GM21447 (cell line): ENCODE measurements around the gene ENDOV.

Source experiments
- ATAC-seq: cut with Tn5 transposase; IDR thresholded peaks from one replicate; pipeline ENCODE4 v1.9.1; 2021; ENCODE audit not compliant: unreplicated experiment

Gene ENDOV

DNA sequence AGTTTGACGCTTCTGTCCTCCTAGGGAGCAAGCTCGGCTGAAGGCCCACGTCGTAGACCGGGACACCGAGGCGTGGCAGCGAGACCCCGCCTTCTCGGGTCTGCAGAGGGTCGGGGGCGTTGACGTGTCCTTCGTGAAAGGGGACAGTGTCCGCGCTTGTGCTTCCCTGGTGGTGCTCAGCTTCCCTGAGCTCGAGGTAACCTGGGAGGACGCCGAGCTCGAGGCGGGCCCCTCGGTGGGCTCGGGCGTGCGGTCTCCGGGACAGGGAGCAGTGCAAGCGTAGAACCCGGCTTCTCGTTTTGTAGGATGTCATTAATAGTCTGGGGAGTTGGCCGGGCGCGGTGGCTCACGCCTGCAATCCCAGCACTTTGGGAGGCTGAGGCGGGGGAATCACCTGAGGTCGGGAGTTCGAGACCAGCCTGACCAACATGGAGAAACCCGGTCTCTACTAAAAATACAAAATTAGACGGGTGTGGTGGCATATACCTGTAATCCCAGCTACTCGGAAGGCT is 715 bp downstream of the ENDOV start:
- ATAC-seq, result no peak

DNA sequence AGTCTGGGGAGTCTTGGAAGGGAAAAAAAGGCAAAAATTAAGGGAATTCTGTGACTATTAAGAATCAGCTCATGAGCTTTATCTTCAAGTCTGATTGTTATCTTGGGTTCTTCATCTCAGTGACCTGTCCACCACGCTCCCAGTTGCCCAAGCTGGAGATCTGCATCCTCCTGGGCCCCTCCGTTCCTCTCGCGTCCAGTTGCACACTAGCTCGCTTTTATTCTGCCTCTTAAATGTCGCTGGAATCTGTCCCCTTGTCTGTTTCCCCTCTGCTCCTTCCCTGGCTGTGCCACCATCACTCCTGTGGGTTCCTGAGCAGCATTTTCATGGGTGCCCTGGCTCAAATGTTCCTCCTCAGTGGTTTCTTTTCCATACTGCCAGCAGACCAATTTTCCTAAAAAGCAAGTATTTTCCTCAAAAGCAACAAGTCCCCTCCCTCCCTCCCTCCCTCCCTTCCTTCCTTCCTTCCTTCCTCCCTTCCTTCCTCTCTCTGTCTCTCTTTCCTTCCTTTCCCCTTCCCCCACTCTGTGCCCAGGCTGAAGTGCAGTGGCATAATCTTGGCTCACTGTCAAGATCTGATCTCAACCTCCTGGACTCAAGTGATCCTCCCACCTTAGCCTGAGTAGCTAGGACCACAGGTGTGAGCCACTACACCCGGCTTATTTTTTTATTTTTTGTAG is 1.4 kb downstream of the ENDOV start:
- no peak for ATAC-seq

DNA sequence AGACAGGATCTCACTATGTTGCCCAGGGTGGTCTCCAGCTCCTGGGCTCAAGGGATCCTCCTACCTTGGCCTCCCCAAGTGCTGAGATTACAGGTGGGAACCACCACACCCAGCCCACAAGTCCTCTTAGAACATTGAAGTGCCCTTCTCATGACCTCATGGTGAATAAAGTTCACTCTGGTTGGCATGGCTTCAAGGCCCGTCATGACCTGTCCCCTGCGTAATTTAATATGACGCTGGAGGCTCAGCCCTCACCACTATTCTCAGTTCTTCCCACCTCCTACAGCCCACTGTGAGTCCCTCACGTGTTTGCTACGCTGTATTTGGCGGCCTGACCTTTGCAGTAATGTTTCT is 1.9 kb downstream of the ENDOV start:
- ATAC-seq, result no peak

DNA sequence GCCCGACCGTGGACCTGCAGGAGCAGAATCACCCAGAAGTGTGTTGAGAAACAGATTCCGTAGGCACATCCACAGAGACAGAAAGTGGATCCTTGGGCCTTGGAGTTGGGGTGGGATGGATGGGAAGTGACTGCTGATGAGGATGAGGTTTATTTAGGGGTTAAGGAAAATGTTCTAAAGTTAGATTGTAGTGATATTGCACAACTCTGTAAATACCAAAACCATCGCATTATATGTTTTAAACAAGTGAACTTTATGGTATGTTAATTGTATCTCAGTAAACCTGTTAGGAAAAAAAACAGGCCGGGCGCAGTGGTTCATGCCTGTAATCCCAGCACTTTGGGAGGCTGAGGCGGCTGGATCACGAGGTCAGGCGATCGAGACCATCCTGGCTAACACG is 3.6 kb downstream of the ENDOV start:
- ATAC-seq, result no peak

DNA sequence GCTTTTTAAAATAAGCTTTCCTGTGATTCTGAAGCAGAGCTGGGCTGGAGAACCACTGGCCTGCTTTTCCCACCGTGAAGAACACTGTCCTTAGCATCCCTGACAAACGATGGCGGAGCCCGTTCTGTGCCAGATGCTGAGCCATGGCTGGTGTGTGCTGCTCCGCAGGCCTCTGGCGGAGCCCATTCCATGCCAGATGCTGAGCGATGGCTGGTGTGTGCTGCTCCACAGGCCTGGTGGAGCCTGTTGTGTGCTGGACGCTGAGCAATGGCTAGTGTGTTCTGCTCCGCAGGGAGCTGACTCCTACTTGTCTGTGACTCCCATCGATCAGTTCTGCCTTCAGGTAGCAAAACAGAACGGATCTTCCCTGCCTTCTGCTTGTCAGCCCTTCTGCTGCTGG is 4.3 kb downstream of the ENDOV start:
- ATAC-seq, result no peak

DNA sequence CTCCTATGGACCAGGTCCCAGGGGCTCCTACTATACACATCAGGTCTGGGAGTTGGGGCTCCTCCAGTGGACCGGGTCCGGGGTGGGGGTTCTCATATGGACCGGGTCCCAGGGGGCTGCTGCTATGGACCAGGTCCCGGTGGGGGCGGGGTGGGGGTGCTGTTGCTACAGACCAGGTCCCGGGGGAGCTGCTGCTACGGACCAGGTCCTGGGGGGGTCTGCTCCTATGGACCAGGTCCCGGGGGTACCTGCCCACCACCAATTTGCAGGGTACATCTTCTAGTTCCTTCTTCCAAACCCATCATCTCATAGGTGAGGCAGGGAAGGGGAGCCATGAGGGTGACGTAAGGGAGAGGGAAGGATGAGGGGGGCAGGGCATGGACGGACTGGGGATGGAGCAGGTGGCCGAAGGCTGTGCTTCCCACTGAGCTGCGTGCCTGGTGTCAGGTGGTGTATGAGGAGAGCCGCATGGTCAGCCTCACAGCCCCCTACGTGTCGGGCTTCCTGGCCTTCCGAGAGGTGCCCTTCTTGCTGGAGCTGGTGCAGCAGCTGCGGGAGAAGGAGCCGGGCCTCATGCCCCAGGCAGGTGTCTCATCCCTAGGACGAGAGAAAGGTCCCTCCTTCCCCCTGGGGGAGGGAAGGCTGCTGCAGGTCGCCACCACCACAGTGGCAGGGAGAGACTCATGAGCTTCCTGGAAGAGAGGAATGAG is 6.6 kb downstream of the ENDOV start:
- ATAC-seq, result no peak

DNA sequence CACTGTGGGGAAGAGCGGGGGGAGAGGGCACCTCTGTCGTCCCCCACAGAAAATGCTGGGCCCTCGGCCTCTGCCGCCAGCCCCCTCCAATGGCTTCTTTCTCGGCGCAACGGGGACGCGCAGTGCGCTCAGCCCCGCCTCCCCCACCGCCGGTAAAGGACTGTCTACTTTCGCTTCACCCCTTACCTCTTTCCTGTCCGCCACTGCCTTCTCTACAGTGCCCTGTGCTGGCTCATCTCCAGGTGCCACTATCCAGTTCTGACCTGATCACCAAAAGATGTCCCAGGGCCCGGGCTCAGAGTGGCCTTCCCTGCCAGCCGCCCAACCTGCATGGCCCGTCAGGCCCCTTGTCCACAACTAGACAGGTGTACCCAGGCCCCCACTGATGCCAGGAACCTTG is 7.3 kb downstream of the ENDOV start:
- no peak for ATAC-seq

DNA sequence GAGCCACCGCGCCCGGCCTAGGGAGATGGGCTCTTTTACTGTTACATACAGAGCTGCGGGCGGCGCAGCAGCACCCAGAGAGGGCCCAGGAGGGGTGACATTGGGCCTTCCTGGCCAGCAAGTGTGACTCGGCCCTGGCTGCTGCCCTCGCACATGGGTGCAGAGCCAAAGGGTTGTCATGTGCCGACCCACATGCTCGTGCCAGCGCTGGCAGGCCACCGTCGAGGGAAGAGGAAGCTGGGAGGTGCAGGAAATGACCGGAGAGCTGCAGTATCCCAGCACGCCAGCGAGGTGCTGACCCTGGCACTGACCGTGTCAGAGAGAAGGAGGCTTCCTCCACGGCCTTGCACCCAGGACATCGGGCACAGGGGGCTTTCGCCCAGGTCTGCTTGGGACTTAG is 8.0 kb downstream of the ENDOV start:
- ATAC-seq, result no peak

DNA sequence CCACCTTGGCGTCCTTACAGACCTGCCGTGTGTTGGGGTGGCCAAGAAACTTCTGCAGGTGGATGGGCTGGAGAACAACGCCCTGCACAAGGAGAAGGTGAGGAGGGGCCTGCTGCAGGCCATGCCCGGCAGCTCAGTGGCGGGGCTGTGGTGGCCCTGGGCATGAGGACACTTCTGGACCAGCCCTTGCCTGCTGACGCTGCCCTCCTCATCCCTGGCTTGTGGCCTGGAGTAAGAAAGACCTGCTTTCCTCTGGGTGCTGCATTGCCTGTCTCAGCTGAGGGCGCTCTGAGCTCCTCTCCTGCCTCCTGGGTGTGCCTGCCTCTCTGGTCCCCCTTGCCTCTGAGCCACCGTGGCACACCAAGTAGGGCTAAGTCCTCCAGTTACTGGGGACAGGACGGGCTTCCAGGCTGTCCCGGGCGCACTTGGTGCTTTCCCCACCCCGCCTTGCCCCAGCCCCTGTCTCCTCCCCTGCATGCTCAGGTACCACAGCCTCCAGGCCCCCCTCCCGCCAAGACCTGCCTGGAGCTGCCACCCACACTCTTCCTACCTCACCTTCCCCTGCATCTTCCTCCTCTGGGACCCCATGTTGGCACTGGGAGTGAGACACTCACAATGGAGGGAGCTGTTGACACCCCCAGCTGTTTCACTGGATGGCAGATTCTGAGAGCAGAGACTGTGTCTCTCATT is 8.7 kb downstream of the ENDOV start:
- ATAC-seq, result no peak

DNA sequence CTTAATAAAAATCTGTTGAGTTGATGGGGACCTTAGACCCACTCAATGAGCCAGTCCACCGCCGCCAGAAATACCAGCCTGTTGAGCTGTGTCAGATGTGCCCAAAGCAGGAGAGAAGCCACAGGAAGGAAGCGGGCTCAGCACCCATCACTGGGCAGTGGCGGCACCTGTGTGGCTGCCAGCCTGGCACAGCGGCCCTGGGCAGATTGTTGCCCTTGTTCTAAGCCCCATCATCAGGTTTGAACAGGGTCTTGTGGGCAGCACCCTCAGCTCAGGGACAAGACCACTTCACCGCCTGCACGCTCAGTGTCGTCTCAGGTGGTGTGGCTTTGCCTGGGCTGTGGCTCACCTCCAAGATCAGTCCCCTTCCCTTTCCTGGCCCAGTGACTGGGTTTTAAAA is 9.3 kb downstream of the ENDOV start:
- no peak for ATAC-seq

DNA sequence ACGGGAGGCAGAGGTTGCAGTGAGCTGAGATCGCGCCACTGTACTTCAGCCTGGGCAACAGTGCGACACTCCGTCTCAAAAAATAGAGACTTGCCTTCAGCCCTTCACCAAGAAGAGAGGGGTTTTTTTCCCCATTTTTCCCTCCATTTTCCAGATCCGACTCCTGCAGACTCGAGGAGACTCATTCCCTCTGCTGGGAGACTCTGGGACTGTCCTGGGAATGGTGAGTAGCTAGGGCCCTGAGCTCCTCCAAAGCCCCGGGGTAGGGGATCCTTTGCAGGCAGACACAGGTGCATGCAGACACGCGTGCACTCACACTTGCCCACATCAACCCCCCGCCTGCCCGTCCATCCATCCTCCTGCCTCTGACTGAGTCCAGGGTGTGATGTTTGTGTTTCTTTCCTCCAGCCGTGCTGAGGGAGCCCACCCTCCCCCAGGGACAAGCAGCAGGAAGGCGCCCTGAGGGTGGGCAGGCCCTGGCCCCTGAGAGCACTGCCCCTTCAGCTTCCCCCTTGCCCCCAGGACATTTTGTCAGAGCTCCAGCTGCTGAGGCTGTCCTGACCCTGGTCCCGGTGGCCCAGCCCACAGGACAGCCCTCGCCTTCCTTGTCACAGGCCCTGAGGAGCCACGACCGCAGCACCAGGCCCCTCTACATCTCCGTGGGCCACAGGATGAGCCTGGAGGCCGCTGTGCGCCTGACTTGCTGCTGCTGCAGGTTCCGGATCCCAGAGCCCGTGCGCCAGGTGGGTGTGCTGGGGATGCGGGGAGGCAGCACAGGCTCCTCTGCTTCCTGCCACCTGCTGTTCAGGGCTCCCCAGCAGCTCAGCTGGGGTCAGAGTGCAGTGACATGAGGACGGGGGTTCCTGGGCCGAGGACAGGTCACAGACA is 10.2 kb downstream of the ENDOV start:
- no peak for ATAC-seq

DNA sequence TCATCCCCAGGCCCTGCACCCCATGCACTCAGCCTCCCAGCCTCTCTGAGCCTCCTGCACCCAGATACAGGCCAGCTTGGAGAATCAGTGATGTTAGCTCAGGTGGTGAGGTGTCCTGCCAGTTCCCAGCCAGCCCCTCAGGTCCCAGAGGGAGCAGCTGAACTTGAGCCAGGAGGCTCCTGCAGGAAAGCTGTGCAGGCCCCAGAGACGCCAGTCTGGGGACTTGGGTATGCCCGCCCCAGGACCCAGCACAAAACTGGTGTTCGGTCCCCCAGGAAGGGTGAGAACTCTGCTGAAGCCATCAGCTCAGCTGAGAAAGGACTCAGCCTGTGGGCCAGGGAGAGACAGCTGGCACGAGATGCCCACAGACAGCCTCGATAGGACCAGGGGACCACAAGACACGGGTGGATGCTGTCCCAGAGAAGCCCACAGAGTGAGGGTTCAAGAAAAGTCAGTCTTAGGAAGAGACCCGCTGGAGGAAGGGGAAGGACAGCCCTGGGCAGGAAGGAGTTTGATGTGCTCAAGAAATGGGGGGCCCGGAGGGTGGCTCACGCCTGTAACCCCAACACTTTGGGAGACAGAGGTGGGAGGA is 11.0 kb downstream of the ENDOV start:
- ATAC-seq, result no peak

DNA sequence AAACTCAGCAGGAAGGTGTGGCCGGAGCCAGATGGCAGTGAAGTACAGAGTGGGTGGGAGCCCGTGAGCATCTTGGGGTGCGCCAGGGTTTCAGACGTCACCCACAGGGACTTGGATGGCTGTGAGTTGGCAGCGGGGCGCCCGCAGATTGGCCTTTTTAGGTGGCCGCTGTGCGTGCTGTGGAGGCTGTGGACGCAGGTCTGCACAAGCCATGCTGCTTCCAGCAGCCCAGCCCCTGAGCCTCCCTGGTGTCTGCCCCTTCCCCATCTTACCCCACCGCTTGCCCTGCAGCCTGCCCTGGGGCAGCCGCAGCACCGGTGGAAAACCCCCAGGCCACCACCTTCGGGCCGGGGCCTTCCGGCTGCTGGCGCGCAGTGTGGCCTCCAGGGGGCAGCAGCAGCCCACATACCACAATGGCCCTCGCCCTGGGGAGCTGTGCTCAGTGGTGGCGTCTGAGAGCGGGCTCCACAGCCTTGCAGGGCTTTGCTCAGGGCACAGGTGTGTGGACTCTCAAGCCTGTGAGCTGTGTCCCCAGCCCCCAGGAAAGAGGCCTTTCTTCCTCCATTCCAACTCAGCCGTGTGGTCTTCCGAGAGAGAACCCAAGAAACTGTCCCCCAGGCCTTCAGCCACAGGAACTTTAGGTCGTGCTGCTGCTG is 11.8 kb downstream of the ENDOV start:
- ATAC-seq, result no peak

DNA sequence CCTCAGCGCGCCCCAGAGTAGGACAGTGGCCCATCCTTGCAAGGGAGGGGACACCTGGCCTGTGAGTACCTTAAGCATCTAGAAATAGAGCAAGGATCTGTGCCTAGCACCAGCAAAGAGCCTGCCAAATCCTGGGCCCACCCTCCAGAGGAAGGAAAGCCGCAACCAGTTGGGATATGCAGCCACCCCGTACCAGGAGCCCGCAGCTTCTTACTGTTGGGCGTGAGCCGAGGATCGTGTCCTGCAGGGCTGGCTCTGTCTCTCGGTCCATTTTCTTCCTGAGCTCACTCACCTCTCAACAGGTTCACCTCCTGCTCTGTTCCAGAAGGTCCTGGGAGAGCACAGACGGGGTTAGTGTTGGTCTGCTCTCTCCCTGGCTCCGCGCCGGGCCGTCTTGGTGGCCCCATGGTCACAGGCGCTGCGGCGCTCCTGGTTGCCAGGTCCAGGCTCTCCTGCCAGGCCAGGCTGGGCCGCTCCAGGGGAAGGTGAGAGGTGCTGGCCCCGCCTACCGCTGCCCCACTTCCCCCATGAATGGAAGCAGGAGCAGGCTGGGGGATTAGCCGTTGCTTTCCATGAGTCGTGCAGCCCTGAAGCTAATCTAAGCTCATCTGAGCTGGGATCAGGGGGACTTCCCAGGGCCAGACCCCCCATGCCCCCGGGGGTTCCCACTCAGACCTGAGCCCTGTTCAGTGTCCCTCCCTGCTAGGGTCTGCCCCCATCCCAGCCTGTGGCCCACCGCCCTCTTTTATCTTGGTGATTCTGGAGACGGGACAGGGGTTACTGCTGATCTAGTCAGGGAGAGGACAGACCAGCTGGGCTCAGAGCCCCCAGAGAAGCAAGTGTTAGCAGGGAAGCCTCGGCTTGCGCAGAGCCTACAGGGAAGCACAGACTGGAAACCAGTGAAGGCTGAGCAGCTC is 12.7 kb downstream of the ENDOV start:
- ATAC-seq, result no peak

DNA sequence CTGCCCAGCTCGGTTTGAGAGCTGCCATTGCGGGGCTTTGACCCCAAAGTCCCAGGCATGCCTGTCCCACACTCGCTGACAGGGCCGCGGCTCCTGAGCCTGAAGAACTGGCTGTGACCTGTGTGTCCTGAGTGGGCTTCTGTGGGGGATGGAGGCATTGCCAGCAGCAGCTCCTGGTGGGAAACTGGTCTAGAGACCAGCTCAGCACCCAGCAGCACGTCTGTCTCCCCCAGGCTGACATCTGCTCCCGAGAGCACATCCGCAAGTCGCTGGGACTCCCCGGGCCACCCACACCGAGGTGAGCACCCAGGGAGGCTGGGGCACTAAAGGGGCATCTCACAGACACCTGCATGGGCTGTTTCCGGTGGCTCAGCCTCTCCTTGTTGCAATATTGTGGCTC is 13.4 kb downstream of the ENDOV start:
- no peak for ATAC-seq

DNA sequence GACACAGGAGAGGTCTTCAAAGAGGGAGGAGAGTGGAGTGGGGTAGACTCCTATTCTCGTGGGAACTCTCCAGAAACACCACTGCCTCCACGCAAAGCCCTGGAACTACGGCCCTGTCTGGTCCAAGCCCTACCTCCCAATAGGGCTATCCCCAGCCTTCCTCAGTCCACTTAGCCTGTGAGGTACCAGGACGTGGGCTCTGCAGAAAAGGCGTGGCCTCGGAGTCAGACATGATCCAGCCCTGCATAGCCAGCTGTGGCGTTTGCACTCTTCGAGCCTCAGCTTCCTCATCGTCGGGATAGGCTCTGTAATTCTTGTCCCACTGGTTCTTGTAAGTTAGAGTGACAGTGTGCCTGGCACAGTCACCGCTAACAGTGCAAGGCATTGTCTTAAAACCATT is 13.8 kb downstream of the ENDOV start:
- no peak for ATAC-seq

DNA sequence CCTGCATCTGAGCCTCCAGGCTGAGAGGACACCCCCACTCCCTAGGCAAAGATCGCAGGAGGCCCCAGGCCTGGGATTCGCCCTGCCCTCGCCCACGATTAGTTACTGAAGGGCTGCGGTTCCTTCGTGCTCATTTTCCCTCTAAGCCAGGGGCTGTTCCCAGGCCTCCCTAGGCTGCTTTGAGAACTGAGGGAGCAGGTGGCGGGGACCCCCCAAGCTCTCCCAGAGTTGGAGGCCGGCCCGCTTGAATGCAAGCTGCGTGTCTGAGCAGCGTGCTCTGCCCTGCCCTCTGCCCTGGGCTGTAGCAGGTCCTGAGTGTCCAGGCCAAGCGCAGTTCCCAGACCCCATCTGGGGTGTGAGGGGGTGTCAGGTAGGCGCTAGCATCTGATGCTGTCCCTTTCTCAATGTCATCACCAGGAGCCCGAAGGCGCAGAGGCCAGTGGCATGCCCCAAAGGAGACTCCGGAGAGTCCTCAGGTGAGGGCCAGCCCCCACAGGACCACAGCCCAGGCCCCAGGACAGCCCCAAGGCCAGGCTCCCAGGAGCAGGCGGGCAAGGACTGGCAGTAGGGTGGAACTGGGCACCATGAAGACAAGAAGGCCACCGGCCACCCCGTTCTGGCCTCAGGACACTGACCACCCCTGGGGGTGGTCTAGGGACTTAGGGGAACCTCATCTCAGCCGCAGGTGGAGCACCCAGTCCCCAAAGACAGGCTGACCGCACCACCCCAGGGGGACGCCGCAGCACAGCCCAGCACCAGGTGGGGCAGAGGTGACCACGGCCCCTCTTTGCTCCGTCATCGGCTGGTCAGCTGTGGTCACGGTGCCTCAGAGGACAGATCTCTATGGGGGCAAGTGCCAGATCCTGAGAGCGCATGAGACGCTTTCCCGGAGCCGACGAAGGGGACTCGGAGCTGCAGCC is 14.6 kb downstream of the ENDOV start:
- no peak for ATAC-seq
